ENCODE results near the gene HSDL1. TPM values are rescaled to one million over a fixed set of nuclear protein-coding genes. Genes with fewer than 3 reads are reported as not detected.

HSDL1 gene
- total and polyA plus RNA-seq, 10 of the 15 experiments (the other 5 are each of a cell fraction or from before 2014, with no cell fraction given) = 2.0 to 13.4 (median 5.6) TPM

DNA sequence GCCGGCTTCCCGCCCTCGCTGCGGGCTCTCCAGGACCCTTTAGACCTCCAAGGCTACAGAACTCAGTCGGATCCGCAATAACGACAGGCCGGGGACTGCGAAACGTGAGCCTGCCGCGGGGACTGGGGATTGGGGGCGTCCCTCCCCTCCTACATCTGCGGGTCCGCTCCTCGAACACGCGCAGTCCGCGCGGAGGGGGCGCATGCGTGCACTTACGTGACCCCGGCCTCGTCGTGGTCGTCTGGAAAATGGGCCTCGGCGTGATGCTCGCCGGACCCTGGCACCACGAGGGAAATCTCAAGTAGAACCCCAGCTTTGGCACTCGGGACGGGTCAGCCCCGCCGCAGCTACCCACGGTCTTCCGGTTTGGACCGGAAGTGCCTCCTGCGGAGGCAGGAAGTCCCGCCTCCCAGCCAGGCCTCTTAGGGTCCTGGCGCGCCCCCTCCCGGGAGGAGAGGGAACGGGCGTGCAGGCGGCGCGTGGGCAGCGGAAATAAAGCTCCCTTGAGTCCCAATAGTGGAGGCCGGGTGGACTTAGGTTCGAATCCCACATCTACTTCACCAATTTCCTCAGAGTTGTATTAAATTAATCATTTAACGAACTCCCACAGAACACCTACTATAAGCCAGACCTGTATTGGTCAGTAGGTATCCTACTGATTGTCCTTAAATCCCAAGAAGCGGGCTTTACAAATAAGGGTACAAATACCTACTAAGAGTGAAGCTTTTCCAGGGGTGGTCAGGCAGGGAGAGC is 41.9 kb upstream of the HSDL1 start, which contains the start of gene TAF1C (continued):
- TF ChIP-seq NKRF (conservative IDR thresholded peaks at IDR 0.05) (peak; percentile 85; the same call in 1 of the 2 replicates), EGR1 (IDR thresholded peaks at IDR 0.05; ENCODE audit: borderline replicate concordance in 1 of 2, low read depth in 2 of 2, low read length in 2 of 2) (peak in 1 of 2 experiments; percentile 94; a peak in 2 of 3 replicates), EP300 (IDR thresholded peaks at IDR 0.05; ENCODE audit: borderline replicate concordance in 1 of 2, control insufficient read depth in 1 of 2, low read depth in 2 of 2, low read length in 2 of 2) (peak in 1 of 2 experiments; percentile 21; a peak in 1 of 4 replicates), CEBPZ (IDR thresholded peaks at IDR 0.05; ENCODE audit: low read depth, low read length) (0 out of 2 replicates have a peak, but pooled peaks have one; percentile 39), TARDBP (IDR thresholded peaks at IDR 0.05; ENCODE audit: borderline replicate concordance) (0 out of 2 replicates have a peak, but pooled peaks have one; percentile 54), BMI1 (IDR thresholded peaks at IDR 0.05; ENCODE audit: borderline replicate concordance) (no peak), GABPA (IDR thresholded peaks at IDR 0.05; ENCODE audit: low read depth) (peak; percentile 99), BHLHE40 (IDR thresholded peaks at IDR 0.05; ENCODE audit: borderline replicate concordance in 1 of 2, low read depth in 2 of 2, low read length in 1 of 2) (peak; percentile 50 to 71; a peak in 3 of 4 replicates), ETV6 (conservative IDR thresholded peaks at IDR 0.05 in 1 of 2, IDR thresholded peaks at IDR 0.05 in 1 of 2; ENCODE audit: borderline replicate concordance in 1 of 2, low read depth in 1 of 2) (no peak), SMAD5 (IDR thresholded peaks at IDR 0.05; ENCODE audit: low read depth) (0 out of 2 replicates have a peak, but pooled peaks have one; percentile 49), NR2F1 (conservative IDR thresholded peaks at IDR 0.05) (peak; percentile 69), REST (IDR thresholded peaks at IDR 0.05; ENCODE audit: low read depth, low read length) (no peak), BACH1 (IDR thresholded peaks at IDR 0.05; ENCODE audit: borderline replicate concordance) (peak; percentile 69; the same call in 1 of the 2 replicates), IRF4 (IDR thresholded peaks at IDR 0.05; ENCODE audit: low read depth, low read length) (peak; percentile 29; the same call in 1 of the 2 replicates), MEF2A (IDR thresholded peaks at IDR 0.05; ENCODE audit: insufficient read depth, low read depth, low read length) (peak; percentile 70; the same call in 1 of the 2 replicates)
- TF ChIP-seq, protein P1, sequence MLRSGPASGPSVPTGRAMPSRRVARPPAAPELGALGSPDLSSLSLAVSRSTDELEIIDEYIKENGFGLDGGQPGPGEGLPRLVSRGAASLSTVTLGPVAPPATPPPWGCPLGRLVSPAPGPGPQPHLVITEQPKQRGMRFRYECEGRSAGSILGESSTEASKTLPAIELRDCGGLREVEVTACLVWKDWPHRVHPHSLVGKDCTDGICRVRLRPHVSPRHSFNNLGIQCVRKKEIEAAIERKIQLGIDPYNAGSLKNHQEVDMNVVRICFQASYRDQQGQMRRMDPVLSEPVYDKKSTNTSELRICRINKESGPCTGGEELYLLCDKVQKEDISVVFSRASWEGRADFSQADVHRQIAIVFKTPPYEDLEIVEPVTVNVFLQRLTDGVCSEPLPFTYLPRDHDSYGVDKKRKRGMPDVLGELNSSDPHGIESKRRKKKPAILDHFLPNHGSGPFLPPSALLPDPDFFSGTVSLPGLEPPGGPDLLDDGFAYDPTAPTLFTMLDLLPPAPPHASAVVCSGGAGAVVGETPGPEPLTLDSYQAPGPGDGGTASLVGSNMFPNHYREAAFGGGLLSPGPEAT (IDR thresholded peaks at IDR 0.05; ENCODE audit: low read depth) = 0 out of 2 replicates have a peak, but pooled peaks have one; percentile 50
